Measurements from ENCODE around the gene CNGB1. TPM values are rescaled to one million over a fixed set of nuclear protein-coding genes. Genes with fewer than 3 reads are reported as not detected.

CNGB1 gene
- total RNA-seq, 1 donor from 2014 or later: not detected

GRCh38 chr16:57991551-57992059 is 20.7 kb upstream of the CNGB1 start:
- Histone ChIP-seq H3K27me3 (ENCODE audit: control insufficient read depth in 3 of 3, insufficient read depth in 3 of 3, low read length in 3 of 3) (no peaks in the 10 kb centered on the region), H3K4me3 (ENCODE audit: low read length in 3 of 3) (no peak overlapping the region), H3K9me3 (ENCODE audit: control insufficient read depth in 3 of 3, low read length in 3 of 3) (no peaks in the 10 kb centered on the region), H3K27ac (ENCODE audit: low read depth, low read length) (no peak overlapping the region), H3K4me1 (ENCODE audit: control insufficient read depth in 3 of 3, insufficient read depth in 3 of 3, low read length in 3 of 3) (peaks cover 0 to 9% (median 0%) of the 10 kb centered on the region in 3 donors), H3K9ac (ENCODE audit: low read depth in 1 of 3, low read length in 3 of 3) (peak overlapping the region in 1 of 3 donors; percentile 5), H3K36me3 (ENCODE audit: control insufficient read depth in 3 of 3, insufficient read depth in 3 of 3, low read length in 3 of 3) (peaks cover 16 to 19% (median 19%) of the 10 kb centered on the region in 3 donors)

- Histone ChIP-seq H3K4me1 (ENCODE audit: control insufficient read depth in 3 of 3, insufficient read depth in 3 of 3, low read length in 3 of 3) (peaks cover 6 to 12% (median 10%) of the 10 kb centered on the region in 3 donors), H3K9ac (ENCODE audit: low read depth in 1 of 3, low read length in 3 of 3) (no peak overlapping the region), H3K36me3 (ENCODE audit: control insufficient read depth in 3 of 3, insufficient read depth in 3 of 3, low read length in 3 of 3) (peaks cover 0 to 3% (median 2%) of the 10 kb centered on the region in 3 donors), H3K4me3 (ENCODE audit: low read length in 3 of 3) (no peak overlapping the region), H3K27ac (ENCODE audit: low read depth, low read length) (no peak overlapping the region), H3K27me3 (ENCODE audit: control insufficient read depth in 3 of 3, insufficient read depth in 3 of 3, low read length in 3 of 3) (peaks cover 4 to 14% (median 13%) of the 10 kb centered on the region in 3 donors), H3K9me3 (ENCODE audit: control insufficient read depth in 3 of 3, low read length in 3 of 3) (no peaks in the 10 kb centered on the region)
Measured at GRCh38 chr16:57988929-57989328, 18.0 kb upstream of the CNGB1 start.

GRCh38 chr16:57987441-57988177 is 16.7 kb upstream of the CNGB1 start:
- Histone ChIP-seq H3K9ac (ENCODE audit: low read depth in 1 of 3, low read length in 3 of 3) (no peak overlapping the region), H3K4me1 (ENCODE audit: control insufficient read depth in 3 of 3, insufficient read depth in 3 of 3, low read length in 3 of 3) (peaks cover 6 to 12% (median 10%) of the 10 kb centered on the region in 3 donors), H3K27ac (ENCODE audit: low read depth, low read length) (no peak overlapping the region), H3K27me3 (ENCODE audit: control insufficient read depth in 3 of 3, insufficient read depth in 3 of 3, low read length in 3 of 3) (peaks cover 4 to 19% (median 16%) of the 10 kb centered on the region in 3 donors), H3K36me3 (ENCODE audit: control insufficient read depth in 3 of 3, insufficient read depth in 3 of 3, low read length in 3 of 3) (no peaks in the 10 kb centered on the region), H3K9me3 (ENCODE audit: control insufficient read depth in 3 of 3, low read length in 3 of 3) (no peaks in the 10 kb centered on the region), H3K4me3 (ENCODE audit: low read length in 3 of 3) (no peak overlapping the region)

- no peak overlapping the region for H3K4me3 ChIP-seq (ENCODE audit: low read length in 3 of 3)
- H3K9me3 ChIP-seq (ENCODE audit: control insufficient read depth in 3 of 3, low read length in 3 of 3): no peaks in the 10 kb centered on the region
- no peak overlapping the region for H3K9ac ChIP-seq (ENCODE audit: low read depth in 1 of 3, low read length in 3 of 3)
- no peaks in the 10 kb centered on the region for H3K36me3 ChIP-seq (ENCODE audit: control insufficient read depth in 3 of 3, insufficient read depth in 3 of 3, low read length in 3 of 3)
- peaks cover 6 to 12% (median 10%) of the 10 kb centered on the region in 3 donors for H3K4me1 ChIP-seq (ENCODE audit: control insufficient read depth in 3 of 3, insufficient read depth in 3 of 3, low read length in 3 of 3)
- no peak overlapping the region for H3K27ac ChIP-seq (ENCODE audit: low read depth, low read length)
- peaks cover 7 to 19% (median 16%) of the 10 kb centered on the region in 3 donors for H3K27me3 ChIP-seq (ENCODE audit: control insufficient read depth in 3 of 3, insufficient read depth in 3 of 3, low read length in 3 of 3)
Measured at GRCh38 chr16:57986196-57986595, 15.3 kb upstream of the CNGB1 start.

GRCh38 chr16:57985204-57986181 is 14.6 kb upstream of the CNGB1 start:
- Histone ChIP-seq H3K27ac (ENCODE audit: low read depth, low read length) (no peak overlapping the region), H3K4me3 (ENCODE audit: low read length in 3 of 3) (peak overlapping the region; percentile 51 to 70 (median 69)), H3K9me3 (ENCODE audit: control insufficient read depth in 3 of 3, low read length in 3 of 3) (no peaks in the 10 kb centered on the region), H3K9ac (ENCODE audit: low read depth in 1 of 3, low read length in 3 of 3) (peak overlapping the region in 1 of 3 donors; percentile 16), H3K4me1 (ENCODE audit: control insufficient read depth in 3 of 3, insufficient read depth in 3 of 3, low read length in 3 of 3) (peaks cover 6 to 12% (median 10%) of the 10 kb centered on the region in 3 donors), H3K27me3 (ENCODE audit: control insufficient read depth in 3 of 3, insufficient read depth in 3 of 3, low read length in 3 of 3) (peaks cover 7 to 23% (median 16%) of the 10 kb centered on the region in 3 donors), H3K36me3 (ENCODE audit: control insufficient read depth in 3 of 3, insufficient read depth in 3 of 3, low read length in 3 of 3) (no peaks in the 10 kb centered on the region)

- Histone ChIP-seq H3K36me3 (ENCODE audit: control insufficient read depth in 3 of 3, insufficient read depth in 3 of 3, low read length in 3 of 3) (no peaks in the 10 kb centered on the region), H3K4me3 (ENCODE audit: low read length in 3 of 3) (peak overlapping the region; percentile 51 to 70 (median 69)), H3K27me3 (ENCODE audit: control insufficient read depth in 3 of 3, insufficient read depth in 3 of 3, low read length in 3 of 3) (peaks cover 7 to 23% (median 16%) of the 10 kb centered on the region in 3 donors), H3K9me3 (ENCODE audit: control insufficient read depth in 3 of 3, low read length in 3 of 3) (no peaks in the 10 kb centered on the region), H3K9ac (ENCODE audit: low read depth in 1 of 3, low read length in 3 of 3) (peak overlapping the region in 1 of 3 donors; percentile 57), H3K27ac (ENCODE audit: low read depth, low read length) (no peak overlapping the region), H3K4me1 (ENCODE audit: control insufficient read depth in 3 of 3, insufficient read depth in 3 of 3, low read length in 3 of 3) (peaks cover 6 to 12% (median 10%) of the 10 kb centered on the region in 3 donors)
Measured at GRCh38 chr16:57984443-57985203, 13.7 kb upstream of the CNGB1 start.

- Histone ChIP-seq H3K9me3 (ENCODE audit: control insufficient read depth in 3 of 3, low read length in 3 of 3) (no peaks in the 10 kb centered on the region), H3K4me1 (ENCODE audit: control insufficient read depth in 3 of 3, insufficient read depth in 3 of 3, low read length in 3 of 3) (peaks cover 6 to 12% (median 10%) of the 10 kb centered on the region in 3 donors), H3K36me3 (ENCODE audit: control insufficient read depth in 3 of 3, insufficient read depth in 3 of 3, low read length in 3 of 3) (no peaks in the 10 kb centered on the region), H3K9ac (ENCODE audit: low read depth in 1 of 3, low read length in 3 of 3) (no peak overlapping the region), H3K27me3 (ENCODE audit: control insufficient read depth in 3 of 3, insufficient read depth in 3 of 3, low read length in 3 of 3) (peaks cover 7 to 23% (median 16%) of the 10 kb centered on the region in 3 donors), H3K27ac (ENCODE audit: low read depth, low read length) (no peak overlapping the region), H3K4me3 (ENCODE audit: low read length in 3 of 3) (no peak overlapping the region)
Measured at GRCh38 chr16:57982385-57982784, 11.5 kb upstream of the CNGB1 start.

GRCh38 chr16:57981636-57982035 is 10.7 kb upstream of the CNGB1 start:
- Histone ChIP-seq H3K9ac (ENCODE audit: low read depth in 1 of 3, low read length in 3 of 3) (no peak overlapping the region), H3K9me3 (ENCODE audit: control insufficient read depth in 3 of 3, low read length in 3 of 3) (no peaks in the 10 kb centered on the region), H3K4me1 (ENCODE audit: control insufficient read depth in 3 of 3, insufficient read depth in 3 of 3, low read length in 3 of 3) (peaks cover 6 to 12% (median 10%) of the 10 kb centered on the region in 3 donors), H3K27ac (ENCODE audit: low read depth, low read length) (no peak overlapping the region), H3K36me3 (ENCODE audit: control insufficient read depth in 3 of 3, insufficient read depth in 3 of 3, low read length in 3 of 3) (no peaks in the 10 kb centered on the region), H3K4me3 (ENCODE audit: low read length in 3 of 3) (no peak overlapping the region), H3K27me3 (ENCODE audit: control insufficient read depth in 3 of 3, insufficient read depth in 3 of 3, low read length in 3 of 3) (peaks cover 7 to 23% (median 16%) of the 10 kb centered on the region in 3 donors)

GRCh38 chr16:57979006-57979585 is 8.2 kb upstream of the CNGB1 start:
- Histone ChIP-seq H3K4me1 (ENCODE audit: control insufficient read depth in 3 of 3, insufficient read depth in 3 of 3, low read length in 3 of 3) (peaks cover 0 to under 1% (median 0%) of the 10 kb centered on the region in 3 donors), H3K36me3 (ENCODE audit: control insufficient read depth in 3 of 3, insufficient read depth in 3 of 3, low read length in 3 of 3) (no peaks in the 10 kb centered on the region), H3K9ac (ENCODE audit: low read depth in 1 of 3, low read length in 3 of 3) (no peak overlapping the region), H3K27me3 (ENCODE audit: control insufficient read depth in 3 of 3, insufficient read depth in 3 of 3, low read length in 3 of 3) (peaks cover 3 to 11% (median 7%) of the 10 kb centered on the region in 3 donors), H3K9me3 (ENCODE audit: control insufficient read depth in 3 of 3, low read length in 3 of 3) (no peaks in the 10 kb centered on the region), H3K27ac (ENCODE audit: low read depth, low read length) (no peak overlapping the region), H3K4me3 (ENCODE audit: low read length in 3 of 3) (no peak overlapping the region)

All from skeletal muscle tissue (tissue), 4 donors.